ENCODE data around the gene FGF23.
A peak's percentile ranks its signal among the peaks of the same experiment; 100 is the strongest.

The FGF23 gene

GRCh38 chr12:4380332-4380731, 820 bp upstream of the FGF23 start:
- no peak for DNase-seq

DNA sequence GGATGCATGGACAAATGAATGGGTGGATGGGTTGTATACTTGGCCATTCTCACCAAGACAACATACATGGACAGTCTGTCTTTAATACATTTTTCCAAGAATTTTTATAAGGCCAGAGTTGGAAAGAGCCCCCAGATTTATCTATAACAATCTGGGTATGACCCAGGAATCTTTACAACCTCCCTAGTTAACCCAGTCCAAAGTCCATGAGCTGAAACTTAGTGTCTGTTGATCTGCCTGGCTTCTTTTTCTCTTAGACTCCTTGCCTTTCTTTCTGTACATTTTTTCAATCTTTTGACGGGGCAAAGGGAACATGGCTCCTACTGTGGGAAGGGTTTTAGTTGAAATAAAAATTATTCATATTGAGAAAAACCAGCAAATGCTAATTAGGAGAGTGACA, 740 bp downstream of the FGF23 start:
- no peak for DNase-seq

GRCh38 chr12:4375449-4375848, 4.1 kb downstream of the FGF23 start:
- no peak for DNase-seq

- DNase-seq = no peak
These were observed 6.9 kb downstream of the FGF23 start for GRCh38 chr12:4372653-4373052.

- DNase-seq = no peak
These were observed 9.2 kb downstream of the FGF23 start for GRCh38 chr12:4370265-4370664.

DNA sequence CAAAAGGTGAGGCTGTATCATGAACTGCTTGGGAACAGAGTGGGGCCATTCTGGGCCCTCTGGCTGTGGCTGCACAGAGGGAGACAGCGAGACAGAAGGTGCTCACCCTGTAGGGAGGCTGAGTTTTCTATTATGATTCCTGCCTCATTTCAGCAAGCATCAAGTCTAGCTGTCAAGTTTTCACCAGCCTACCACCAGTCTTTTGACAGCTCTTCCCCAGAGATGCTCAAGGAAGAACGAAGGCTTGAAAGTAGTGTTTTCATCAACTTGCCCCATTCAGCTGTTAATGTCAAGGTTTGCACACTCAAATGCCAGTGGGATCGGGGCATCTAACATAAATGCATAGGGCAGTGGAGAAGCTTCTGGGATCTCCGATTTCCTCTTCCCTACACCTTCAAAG, 10.0 kb downstream of the FGF23 start:
- DNase-seq = no peak

DNA sequence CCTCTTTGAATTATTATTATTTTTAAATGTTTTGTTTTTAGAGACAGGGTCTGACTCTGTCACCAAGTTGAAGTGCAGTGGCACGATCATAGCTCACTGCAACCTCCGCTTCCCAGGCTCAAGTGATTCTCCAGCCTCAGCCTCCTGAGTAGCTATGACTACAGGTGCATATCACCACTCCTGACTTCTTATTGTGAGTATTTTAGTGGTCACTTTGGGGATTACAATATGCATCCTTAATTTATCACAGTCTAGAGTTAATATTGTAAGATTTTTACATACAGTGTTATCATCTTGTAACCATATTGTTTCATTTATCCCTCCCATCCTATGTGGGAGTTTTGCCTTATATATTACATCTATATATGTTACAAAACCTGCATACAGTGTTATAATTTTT, 13.4 kb downstream of the FGF23 start:
- DNase-seq = no peak

DNA sequence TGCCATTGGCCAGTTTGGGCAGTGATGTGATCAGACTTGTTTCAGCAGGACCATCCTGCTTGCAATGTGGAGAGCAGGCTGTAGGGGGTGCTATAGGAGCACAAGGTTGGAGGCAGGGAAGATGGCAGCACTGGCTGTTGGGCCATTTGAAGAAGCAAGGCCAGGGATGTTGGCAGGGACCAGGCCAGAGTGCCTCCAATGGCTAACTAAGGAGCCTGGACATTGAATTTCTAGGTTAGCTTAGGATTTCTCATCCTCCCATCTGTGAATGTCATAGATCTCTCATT, 23.5 kb downstream of the FGF23 start:
- DNase-seq = peak; percentile 50 to 69

GRCh38 chr12:4355156-4356040, 24.1 kb downstream of the FGF23 start:
- no peak for DNase-seq

DNA sequence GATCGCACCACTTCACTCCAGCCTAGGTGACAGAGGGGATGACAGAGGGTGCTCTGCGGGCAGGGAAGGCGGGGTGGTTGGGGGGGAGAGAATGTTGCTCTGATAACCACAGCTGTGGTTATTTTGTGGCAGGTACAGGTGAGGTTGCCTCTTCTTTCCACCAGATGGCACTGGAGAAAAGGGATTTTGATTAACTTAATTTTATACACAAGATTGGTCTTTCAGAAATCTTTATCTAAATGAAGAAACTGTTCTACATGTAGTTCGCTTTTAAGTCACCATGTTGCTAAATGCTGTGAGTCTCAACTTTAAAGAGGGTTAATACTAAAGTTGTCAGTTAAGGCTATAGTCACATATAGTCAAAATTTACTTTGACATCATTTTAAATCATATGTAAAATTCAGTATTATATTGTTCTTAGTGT, 25.7 kb downstream of the FGF23 start:
- peak; percentile 12 to 23 for DNase-seq

- DNase-seq = no peak
These were observed 32.6 kb downstream of the FGF23 start for GRCh38 chr12:4346931-4347330.

DNA sequence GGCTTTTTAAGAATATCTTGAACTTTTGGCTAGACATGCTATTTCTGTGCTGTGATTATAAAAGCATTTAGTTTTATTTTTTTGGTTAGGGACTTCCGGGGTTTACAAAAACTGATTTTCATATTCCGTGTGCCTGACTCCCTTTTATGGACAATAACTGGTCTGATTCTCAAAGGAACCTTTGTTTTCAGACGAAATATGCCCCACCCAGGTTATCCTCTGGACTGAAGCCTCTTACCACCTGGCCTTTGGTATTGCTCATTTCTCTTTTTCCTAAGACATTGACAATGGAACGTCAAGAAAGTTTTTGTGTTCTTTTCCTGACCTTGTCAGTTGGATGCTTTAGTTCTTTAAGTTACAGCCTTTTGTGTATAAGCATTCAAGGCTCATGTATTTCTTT, 47.7 kb downstream of the FGF23 start:
- no peak for DNase-seq

DNA sequence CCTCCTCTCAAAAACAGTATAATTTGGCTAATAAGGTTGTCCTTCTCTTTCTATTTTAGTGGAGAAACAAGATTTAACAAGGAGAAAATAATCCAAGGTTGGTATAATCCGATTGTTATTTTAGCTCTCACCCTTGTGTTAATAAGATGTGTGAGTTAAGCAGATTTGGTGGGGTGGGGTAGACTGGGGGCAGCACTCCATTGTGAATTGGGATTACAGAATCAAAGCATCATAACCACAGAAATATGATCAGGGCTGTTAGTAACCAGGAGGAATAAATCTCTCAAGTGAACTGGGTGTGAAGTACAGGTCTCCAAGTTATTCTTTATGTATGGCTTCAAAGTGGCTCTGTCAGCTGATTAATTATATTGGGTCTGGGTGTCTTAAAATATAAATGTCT, 48.3 kb downstream of the FGF23 start:
- DNase-seq = no peak

GRCh38 chr12:4330203-4330602, 49.3 kb downstream of the FGF23 start:
- DNase-seq = no peak

DNA sequence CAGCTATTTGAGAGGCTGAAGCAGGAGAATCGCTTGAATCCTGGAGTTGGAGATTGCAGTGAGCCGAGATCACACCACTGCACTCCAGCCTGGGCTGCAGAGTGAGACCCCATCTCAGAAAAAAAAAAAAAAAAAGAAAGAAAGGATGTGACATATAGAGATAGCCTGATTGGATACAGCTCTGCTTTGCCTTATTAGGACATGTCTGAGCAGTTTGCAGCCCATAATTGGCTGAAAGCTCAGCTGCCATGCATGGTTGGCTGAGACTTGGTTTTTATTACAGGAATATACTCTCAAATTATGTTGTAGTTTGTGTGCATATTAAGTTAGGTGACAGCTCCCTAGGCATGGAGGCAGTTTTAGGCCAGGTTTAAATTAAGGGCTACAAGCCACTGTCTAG, 52.2 kb downstream of the FGF23 start:
- DNase-seq = no peak

DNA sequence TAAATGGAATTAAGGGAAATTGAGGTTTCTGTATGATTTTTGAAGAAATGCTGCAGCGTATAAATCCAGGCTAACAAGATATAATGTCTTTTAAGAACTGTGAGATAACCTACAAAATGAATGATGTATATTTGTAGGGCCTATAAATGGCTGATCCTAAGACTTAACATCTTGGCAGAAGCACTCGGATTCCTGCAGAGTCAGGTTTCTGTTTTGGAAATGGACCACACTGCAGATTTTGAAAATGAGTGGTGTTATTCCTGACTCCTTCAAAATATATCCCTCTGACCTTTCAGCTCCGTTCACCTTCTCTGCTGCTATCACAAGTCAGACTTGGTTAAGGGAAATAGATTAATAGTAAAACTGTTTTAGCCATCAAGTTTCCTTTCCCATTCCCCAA, 53.5 kb downstream of the FGF23 start:
- DNase-seq = no peak

- DNase-seq = no peak
These were observed 55.1 kb downstream of the FGF23 start for GRCh38 chr12:4324366-4324765.

GRCh38 chr12:4323396-4323795, 56.1 kb downstream of the FGF23 start:
- DNase-seq = no peak

- no peak for DNase-seq
These were observed 56.8 kb downstream of the FGF23 start for GRCh38 chr12:4322726-4323125.

GRCh38 chr12:4320853-4321701, 58.4 kb downstream of the FGF23 start, which contains the start of gene TIGAR:
Gene TIGAR, plus strand, starts transcription at chr12:4321213. Its CDS starts 59 bp downstream, at chr12:4321272.
- peak; percentile 92 for DNase-seq

DNA sequence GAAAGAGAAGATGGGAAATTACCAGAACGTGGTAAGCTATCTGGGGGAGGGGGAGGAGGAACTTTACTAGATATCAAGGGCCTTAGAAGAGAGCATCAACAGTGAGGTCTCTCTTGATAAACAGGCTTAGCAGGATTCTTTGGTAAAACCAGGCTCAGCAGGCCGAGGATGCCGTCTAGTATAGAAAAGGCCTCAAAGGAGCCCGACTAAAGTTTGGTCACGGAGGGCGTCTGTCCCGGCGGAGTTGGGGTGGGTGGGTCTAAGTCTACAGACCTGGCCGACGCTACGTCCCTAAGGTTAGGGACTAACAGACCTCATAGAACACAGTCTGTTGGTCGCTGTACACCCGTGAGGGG, 59.0 kb downstream of the FGF23 start:
- no peak for DNase-seq
